D721Med (cell line): ENCODE results near the gene TPCN1.

Experiments
- DNase-seq: peaks from one replicate; pipeline ENCODE4 v3.0.0; 2011; ENCODE audit warnings: low spot score; ENCODE audit not compliant: insufficient read length
- FAIRE-seq: peaks from 2 replicates; lab custom pipeline; 2011; peaks lifted over from hg19 to GRCh38; lab: Jason Lieb, UNC
- CTCF ChIP-seq: IDR thresholded peaks from 2 replicates; pipeline ENCODE4 v1.5.1; 2012; ENCODE audit warnings: mild to moderate bottlenecking, control low read depth; ENCODE audit not compliant: insufficient read depth; ENCODE audit errors: missing control alignments

The TPCN1 gene

GRCh38 chr12:113214895-113215400 is 6.3 kb upstream of the TPCN1 start:
- FAIRE-seq (no peak), DNase-seq (no peak)
- no peak for TF ChIP-seq CTCF

GRCh38 chr12:113216027-113216426 is 5.2 kb upstream of the TPCN1 start:
- FAIRE-seq (no peak), DNase-seq (no peak)
- no peak for TF ChIP-seq CTCF

- FAIRE-seq, result no peak
- no peak for TF ChIP-seq CTCF
- no peak for DNase-seq
Measured at GRCh38 chr12:113220593-113221180, 577 bp upstream of the TPCN1 start.

- no peak for FAIRE-seq
- TF ChIP-seq CTCF, result no peak
Measured at GRCh38 chr12:113221997-113222729, 899 bp downstream of the TPCN1 start.

GRCh38 chr12:113222730-113223531 is 1.7 kb downstream of the TPCN1 start:
- FAIRE-seq, result no peak

More at GRCh38 chr12:113221997-113222729, 899 bp downstream of the TPCN1 start:
- no peak for DNase-seq

GRCh38 chr12:113224955-113225354 is 3.7 kb downstream of the TPCN1 start:
- DNase-seq, result no peak
- no peak for TF ChIP-seq CTCF
- no peak for FAIRE-seq

More at GRCh38 chr12:113222730-113223531, 1.7 kb downstream of the TPCN1 start:
- DNase-seq, result no peak
- TF ChIP-seq CTCF, result no peak
